ENCODE results near the gene HPCAL4. TPM values are rescaled to one million over a fixed set of nuclear protein-coding genes. Genes with fewer than 3 reads are reported as not detected.

The HPCAL4 gene
- total RNA-seq, 4 donors from 2014 or later: not detected

DNA sequence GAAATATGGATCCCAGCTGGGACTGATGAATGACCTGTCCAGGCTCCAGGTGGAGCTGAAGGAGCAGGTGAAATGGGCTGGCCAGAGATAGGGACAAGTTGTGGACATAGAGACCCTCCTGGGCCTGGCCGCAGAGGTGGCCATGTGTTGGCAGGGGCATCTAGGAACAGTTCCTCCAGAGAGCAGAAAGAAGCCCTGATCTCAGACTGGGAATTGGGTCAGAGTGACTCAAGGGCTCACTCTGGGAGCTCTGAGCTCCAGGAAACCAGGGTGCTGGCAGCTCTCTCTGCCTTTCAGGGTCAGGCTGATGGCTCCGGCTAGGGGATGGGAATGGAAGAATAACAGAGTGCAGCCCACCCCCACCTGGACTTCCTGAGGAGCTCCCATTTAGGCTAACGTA lies 22.3 kb downstream of the HPCAL4 start:
- TF ChIP-seq EP300 (IDR thresholded peaks at IDR 0.05): no peak
- TF ChIP-seq CTCF (IDR thresholded peaks at IDR 0.05): no peak
- TF ChIP-seq POLR2A (IDR thresholded peaks at IDR 0.05): no peak
- WGBS, 2 donors: 74 to 88% methylated on average over 3 of the region's 3 CpGs
- no peak overlapping the region for H3K27ac ChIP-seq
- H3K4me1 ChIP-seq: peaks cover 0 to 20% (median 13%) of the 10 kb centered on the region in 4 donors
- peaks cover 0 to 37% of the 10 kb centered on the region in 2 donors for H3K27me3 ChIP-seq
- no peak for DNase-seq (ENCODE audit: low spot score in 2 of 2)
- no peaks in the 10 kb centered on the region for H3K9me3 ChIP-seq
- H3K36me3 ChIP-seq: no peaks in the 10 kb centered on the region
- H3K4me3 ChIP-seq: no peak overlapping the region

DNA sequence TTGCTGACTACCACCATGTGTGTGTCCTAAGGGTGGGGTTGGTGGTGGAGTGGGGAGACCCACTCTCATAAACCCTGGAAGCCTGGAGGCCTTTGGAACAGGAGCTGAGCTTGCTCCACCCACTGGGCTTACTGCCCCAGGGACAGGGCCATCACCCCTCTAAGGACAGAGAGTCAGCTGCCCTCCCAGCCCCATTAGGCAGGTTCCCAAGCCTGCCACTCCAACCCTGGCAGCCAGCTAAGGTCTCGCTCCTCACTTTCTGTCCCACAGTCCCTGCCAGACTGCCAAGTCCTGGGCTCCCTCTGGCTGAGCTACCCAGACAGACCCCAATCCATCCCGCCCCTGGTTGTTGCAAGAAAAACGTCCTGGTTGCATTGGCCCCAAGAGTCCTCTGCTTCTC lies 23.1 kb downstream of the HPCAL4 start:
- H3K36me3 ChIP-seq: no peaks in the 10 kb centered on the region
- no peak for DNase-seq (ENCODE audit: low spot score in 2 of 2)
- H3K27me3 ChIP-seq: peaks cover 0 to 36% of the 10 kb centered on the region in 2 donors
- peaks cover 0 to 20% (median 13%) of the 10 kb centered on the region in 4 donors for H3K4me1 ChIP-seq
- no peak overlapping the region for H3K27ac ChIP-seq
- TF ChIP-seq CTCF (IDR thresholded peaks at IDR 0.05) (no peak), EP300 (IDR thresholded peaks at IDR 0.05) (no peak), POLR2A (IDR thresholded peaks at IDR 0.05) (no peak)
- WGBS, 2 donors: 68 to 82% methylated on average over 3 of the region's 3 CpGs
- no peaks in the 10 kb centered on the region for H3K9me3 ChIP-seq
- H3K4me3 ChIP-seq: no peak overlapping the region

DNA sequence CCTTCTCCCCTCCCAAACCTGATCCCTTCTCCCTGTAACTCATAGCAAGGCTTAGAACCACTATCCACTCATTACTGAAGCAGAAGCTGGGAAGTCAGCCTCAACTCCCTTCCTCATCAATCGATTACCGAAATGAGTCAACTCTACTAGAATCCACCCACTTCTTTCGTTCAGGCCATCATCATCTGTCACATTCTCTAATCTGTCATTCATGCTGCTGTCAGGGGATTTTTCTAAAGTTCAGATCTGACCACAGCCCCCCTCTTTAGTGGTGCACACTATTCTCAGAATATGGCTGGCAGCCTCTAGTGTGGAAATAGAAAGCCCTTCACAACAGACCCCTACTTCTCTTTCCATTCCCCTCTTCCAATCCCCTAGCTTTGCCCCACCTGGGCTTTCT lies 24.5 kb downstream of the HPCAL4 start:
- Histone ChIP-seq H3K9me3 (no peaks in the 10 kb centered on the region), H3K27me3 (peaks cover 0 to 23% of the 10 kb centered on the region in 2 donors), H3K4me3 (no peak overlapping the region), H3K4me1 (peaks cover 0 to 11% (median 7%) of the 10 kb centered on the region in 4 donors), H3K27ac (no peak overlapping the region), H3K36me3 (no peaks in the 10 kb centered on the region)
- WGBS, 2 donors: 89 to 94% methylated on average over 3 of the region's 3 CpGs
- DNase-seq (ENCODE audit: low spot score in 2 of 2): no peak
- TF ChIP-seq POLR2A (IDR thresholded peaks at IDR 0.05): no peak
- TF ChIP-seq EP300 (IDR thresholded peaks at IDR 0.05): no peak
- no peak for TF ChIP-seq CTCF (IDR thresholded peaks at IDR 0.05)

GRCh38 chr1:39663559-39663958 lies 27.7 kb downstream of the HPCAL4 start:
- H3K4me1 ChIP-seq: no peaks in the 10 kb centered on the region
- 75 to 78% methylated on average over 8 of the region's 8 CpGs for WGBS, 2 donors
- TF ChIP-seq POLR2A (IDR thresholded peaks at IDR 0.05) (no peak), EP300 (IDR thresholded peaks at IDR 0.05) (no peak), CTCF (IDR thresholded peaks at IDR 0.05) (no peak)
- H3K27ac ChIP-seq: no peak overlapping the region
- DNase-seq (ENCODE audit: low spot score in 2 of 2): no peak
- no peak overlapping the region for H3K4me3 ChIP-seq
- H3K36me3 ChIP-seq: no peaks in the 10 kb centered on the region
- no peaks in the 10 kb centered on the region for H3K27me3 ChIP-seq
- H3K9me3 ChIP-seq: no peaks in the 10 kb centered on the region

GRCh38 chr1:39662861-39663260 lies 28.4 kb downstream of the HPCAL4 start:
- TF ChIP-seq EP300 (IDR thresholded peaks at IDR 0.05) (no peak), POLR2A (IDR thresholded peaks at IDR 0.05) (no peak), CTCF (IDR thresholded peaks at IDR 0.05) (no peak)

More at GRCh38 chr1:39662861-39663260, 28.4 kb downstream of the HPCAL4 start:
- no peaks in the 10 kb centered on the region for H3K36me3 ChIP-seq
- no peaks in the 10 kb centered on the region for H3K4me1 ChIP-seq
- no peak overlapping the region for H3K27ac ChIP-seq
- H3K9me3 ChIP-seq: no peaks in the 10 kb centered on the region
- no peaks in the 10 kb centered on the region for H3K27me3 ChIP-seq
- 72 to 80% methylated on average over 1 of the region's 1 CpG for WGBS, 2 donors
- H3K4me3 ChIP-seq: no peak overlapping the region
- no peak for DNase-seq (ENCODE audit: low spot score in 2 of 2)

All from tibial nerve (tissue), 4 donors.